K562 (cell line): Measurements from ENCODE around the gene GALNT15. TPM values are rescaled to one million over a fixed set of nuclear protein-coding genes. Genes with fewer than 3 reads are reported as not detected.

Source experiments
- ATAC-seq: fragments of 200-7000 bp; cut with Tn5 transposase; 3 replicates; pipeline ENCODE4 v1.9.1; 2020; ENCODE audit warnings: moderate library complexity
- BruUV-seq: library from RNA; stranded (reverse); fragments of 400-500 nt; replicated peaks from 2 replicates; lab custom pipeline; 2021; lab: Mats Ljungman, UMichigan
- CTCF ChIA-PET: fragments of 300-600 bp; formaldehyde crosslinking; extraction: SDS; loops from one replicate; lab custom pipeline; 2021; ENCODE audit warnings: low intra/inter-chr PET ratio; lab: Yijun Ruan, JAX
- POLR2A ChIA-PET: fragments of 300-600, 350-650 bp; sonication (Branson Sonifier 250); formaldehyde crosslinking; extraction: SDS; loops from one replicate; lab custom pipeline; 2021; ENCODE audit warnings: antibody characterized with exemption, inconsistent platforms; lab: Yijun Ruan, JAX
- DNase-seq, 4 experiments: peaks; one replicate each; pipeline versions ENCODE4 v3.0.0 to v3.0.0-alpha.2; 2011 to 2018; ENCODE audit warnings: low spot score in 3 of 4, mixed read lengths in 3 of 4; ENCODE audit errors: extremely low read depth in 1 of 4
- FAIRE-seq: peaks from 2 replicates; lab custom pipeline; 2011; peaks lifted over from hg19 to GRCh38; lab: Jason Lieb, UNC
- H2AFZ ChIP-seq: 2 replicates; pipeline ENCODE4 v1.6.0; 2011; ENCODE audit warnings: low read depth, low read length, control low read depth, inconsistent platforms
- H3K27ac ChIP-seq: fragments of 200-600 bp; 3 replicates; pipeline ENCODE4 v1.8.0; 2011; ENCODE audit warnings: low read depth, mild to moderate bottlenecking, control low read depth, inconsistent platforms, low read length, moderate library complexity, mixed read lengths; ENCODE audit errors: extremely low read depth
- H3K27me3 ChIP-seq, 2 experiments: fragments of 300-600 bp in 1 of 2; 2 replicates in 1 of 2; 3 replicates in 1 of 2; pipeline versions ENCODE4 v1.6.0 to v1.8.0; 2011; ENCODE audit warnings: inconsistent platforms in 2 of 2, low read length in 2 of 2, mild to moderate bottlenecking in 1 of 2, mixed read lengths in 1 of 2, moderate library complexity in 1 of 2; ENCODE audit not compliant: control insufficient read depth in 2 of 2, insufficient read depth in 2 of 2
- H3K36me3 ChIP-seq: fragments of 300-600 bp; 3 replicates; pipeline ENCODE4 v1.8.0; 2011; ENCODE audit warnings: mild to moderate bottlenecking, low read length, inconsistent platforms; ENCODE audit not compliant: control insufficient read depth, insufficient read depth
- H3K4me1 ChIP-seq, 2 experiments: fragments of 200-600 bp in 1 of 2; replicated peaks in 1 of 2; 2 replicates in 1 of 2; 3 replicates in 1 of 2; pipeline versions ENCODE4 v1.5.1 to v1.8.0; 2011; ENCODE audit warnings: inconsistent platforms in 2 of 2, low read length in 2 of 2, mild to moderate bottlenecking in 1 of 2, mixed read lengths in 1 of 2, moderate library complexity in 1 of 2; ENCODE audit not compliant: control insufficient read depth in 2 of 2, insufficient read depth in 2 of 2
- H3K4me2 ChIP-seq: 2 replicates; pipeline ENCODE4 v1.6.1; 2011; ENCODE audit warnings: low read length, control low read depth, inconsistent platforms, mixed read lengths; ENCODE audit not compliant: insufficient read depth
- H3K4me3 ChIP-seq: fragments of 200-600 bp; sonication (generic), shearing (Covaris generic); 2 replicates; pipeline ENCODE4 v1.5.1; 2016; ENCODE audit warnings: control low read depth, inconsistent platforms
- H3K79me2 ChIP-seq: fragments of 200-600 bp; 3 replicates; pipeline ENCODE4 v1.8.0; 2011; ENCODE audit warnings: low read length, inconsistent platforms; ENCODE audit not compliant: control insufficient read depth, insufficient read depth
- H3K9ac ChIP-seq, 2 experiments: 2 replicates each; pipeline versions ENCODE4 v1.6.0 to v1.6.1; 2011; ENCODE audit warnings: low read depth in 2 of 2, low read length in 2 of 2, control low read depth in 1 of 2, inconsistent platforms in 1 of 2, mild to moderate bottlenecking in 1 of 2, mixed read lengths in 1 of 2; ENCODE audit not compliant: insufficient read depth in 1 of 2
- H3K9me1 ChIP-seq: one replicate; pipeline ENCODE4 v1.6.0; 2011; ENCODE audit warnings: inconsistent platforms, mild to moderate bottlenecking, low read length, moderate library complexity; ENCODE audit not compliant: control insufficient read depth, insufficient read depth
- H3K9me3 ChIP-seq: replicated peaks from 2 replicates; pipeline ENCODE4 v1.5.1; 2011; ENCODE audit warnings: low read depth, low read length, inconsistent platforms; ENCODE audit not compliant: control insufficient read depth, insufficient read depth
- H4K20me1 ChIP-seq: replicated peaks from 2 replicates; pipeline ENCODE4 v1.6.1; 2011; ENCODE audit warnings: low read length, inconsistent platforms, mixed read lengths; ENCODE audit not compliant: control insufficient read depth, insufficient read depth
- COPS2 ChIP-seq: fragments of 450-650 bp; conservative IDR thresholded peaks from 2 replicates; pipeline ENCODE4 v1.6.1; 2016; ENCODE audit warnings: mild to moderate bottlenecking, moderate library complexity
- HMG20A ChIP-seq: fragments of 450-650 bp; formaldehyde crosslinking; conservative IDR thresholded peaks from 2 replicates; pipeline ENCODE4 v1.4.0; 2020; ENCODE audit warnings: mild to moderate bottlenecking, mixed read lengths
- MAFF ChIP-seq: IDR thresholded peaks from 2 replicates; pipeline ENCODE4 v1.6.1; 2012; ENCODE audit warnings: low read length, improper control_type of control experiment
- MXI1 ChIP-seq: IDR thresholded peaks from 2 replicates; pipeline ENCODE4 v1.6.1; 2011; ENCODE audit warnings: low read depth, mild to moderate bottlenecking, improper control_type of control experiment, low read length
- SAP30 ChIP-seq: fragments of 200-600 bp; sonication (generic); IDR thresholded peaks from 2 replicates; pipeline ENCODE4 v1.6.1; 2012; ENCODE audit warnings: borderline replicate concordance, low read depth, mild to moderate bottlenecking, moderate library complexity, low read length, control low read depth, inconsistent platforms; ENCODE audit not compliant: insufficient read depth, poor library complexity, severe bottlenecking
- TAL1 ChIP-seq: fragments of 450-650 bp; IDR thresholded peaks from 2 replicates; pipeline ENCODE4 v1.6.1; 2016; ENCODE audit warnings: mild to moderate bottlenecking
- WGBS: fragments of 100-300 bp; shearing (Covaris generic); methylation state at CpG from one replicate; pipeline ENCODE4 v1.1.6; 2016; ENCODE audit warnings: low coverage, mixed read lengths; ENCODE audit not compliant: insufficient coverage; ENCODE audit errors: missing lambda C conversion rate; 5-methylcytosine and 5-hydroxymethylcytosine counted together
- in situ Hi-C: fragments of 300-500 bp; cut with MboI; formaldehyde crosslinking; loops from 4 replicates; pipeline ENCODE4 v1.15.0; 2018; ENCODE audit warnings: inconsistent platforms, mixed read lengths
- intact Hi-C: fragments of 100-400 bp; cut with micrococcal nuclease; formaldehyde crosslinking; loops from 2 replicates; pipeline ENCODE4 v1.14.2; 2022
- polyA plus RNA-seq, 8 experiments: library from polyadenylated mRNA; depleted of rRNA in 4 of 8; stranded (reverse) in 5 of 8; unstranded in 3 of 8; fragments of >200 nt; fragmentation: Nextera tagmentation in 2 of 8; fragmentation: Illumina TruSeq in 1 of 8; extraction: Ambion mirVana in 2 of 8; extraction: Trizol in 1 of 8; gene quantifications; 2 replicates each; pipeline versions ENCODE4 v1.2.1 to v1.2.3, GENCODE V29; 2011 to 2014; ENCODE audit warnings: inconsistent platforms in 1 of 8, missing spikeins in 1 of 8
- total RNA-seq, 7 experiments: library from RNA; depleted of rRNA in 6 of 7; stranded (reverse); fragments of >200 nt in 6 of 7; fragmentation: Illumina TruSeq in 2 of 7; extraction: Trizol in 2 of 7; gene quantifications; 2 replicates each; pipeline versions ENCODE4 v1.2.1 to v1.2.3, GENCODE V29; 2011 to 2021; ENCODE audit warnings: low replicate concordance in 1 of 7
- TF ChIP-seq, protein P1 (sequence below): sonication (generic); formaldehyde crosslinking; IDR thresholded peaks from 2 replicates; pipeline ENCODE4 v1.8.1; 2023; ENCODE audit warnings: mild to moderate bottlenecking, missing genetic modification reagents
- TF ChIP-seq, protein P2 (sequence below), 2 experiments: fragments of 450-650 bp; formaldehyde crosslinking in 1 of 2; IDR thresholded peaks; 2 replicates each; pipeline versions ENCODE4 v1.4.0 to v1.6.1; 2014 to 2020; ENCODE audit warnings: mild to moderate bottlenecking in 2 of 2, borderline replicate concordance in 1 of 2, low read depth in 1 of 2
- TF ChIP-seq, protein P3 (sequence below): fragments of 250-450 bp; sonication (Bioruptor Pico); IDR thresholded peaks from 2 replicates; pipeline ENCODE4 v1.8.0; 2022; ENCODE audit warnings: moderate library complexity, mild to moderate bottlenecking, inconsistent platforms

The GALNT15 gene
- total and polyA plus RNA-seq, 9 of the 15 experiments (the other 6 are each of a cell fraction or from before 2014, with no cell fraction given) = not detected

DNA sequence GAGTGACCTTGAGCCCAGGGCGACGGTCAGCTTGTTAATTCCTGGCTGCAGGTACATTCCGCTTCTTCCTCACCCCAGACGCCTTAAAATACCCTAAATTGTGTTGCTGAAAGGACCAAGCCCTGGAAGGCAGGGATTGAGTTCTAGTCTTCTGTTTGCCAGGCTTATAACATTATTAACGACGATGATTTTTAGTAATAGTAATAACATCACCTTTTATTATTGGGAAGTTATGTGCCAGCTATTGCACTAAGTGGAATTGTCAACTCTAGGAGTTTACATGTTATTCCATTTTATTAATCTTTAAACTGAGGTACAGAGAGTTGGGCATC is 90.9 kb downstream of the GALNT15 start:
- no peak for FAIRE-seq
- CTCF ChIA-PET = interaction anchor here (4.5 kb wide), 1 partner anchor 285 kb away, joined by 20 read pairs; no protein-coding TSS in a partner anchor
- Histone ChIP-seq H3K79me2 (peaks cover 71% of the 10 kb centered on the region), H3K4me1 (peaks cover 7 to 10% of the 10 kb centered on the region in 2 experiments; a peak in 4 of 5 replicates), H3K9me1 (no peaks in the 10 kb centered on the region), H3K4me2 (peak overlapping the region; percentile 97), H3K36me3 (peaks cover 50% of the 10 kb centered on the region), H3K4me3 (peak overlapping the region; percentile 79), H3K9ac (peak overlapping the region; percentile 95 to 99), H2AFZ (peak overlapping the region; percentile 94), H3K9me3 (no peaks in the 10 kb centered on the region), H3K27ac (peak overlapping the region; percentile 87), H3K27me3 (no peaks in the 10 kb centered on the region), H4K20me1 (0 out of 2 replicates have a peak, but pooled peaks cover 10% of the 10 kb centered on the region)
- ATAC-seq = no peak
- intact Hi-C loops (loop anchor here (1.0 kb wide), 1 partner anchor 285 kb away; no protein-coding TSS in a partner anchor), in situ Hi-C loops (no loop called here)
- TSS peak; percentile 76 for BruUV-seq
- DNase-seq = no peak
- POLR2A ChIA-PET = interaction anchor here (0.5 to 2.5 kb wide), 10 partner anchors 8 to 190 kb away, joined by 3 to 11 read pairs (median 4); no protein-coding TSS in a partner anchor
- WGBS = 0% methylated on average over 6 of the region's 6 CpGs
- TF ChIP-seq SAP30 (peak; percentile 27), HMG20A (CRISPR knock-in tag) (no peak), MAFF (no peak), COPS2 (no peak), MXI1 (no peak), TAL1 (0 out of 2 replicates have a peak, but pooled peaks have one; percentile 3)
- TF ChIP-seq, protein P1, sequence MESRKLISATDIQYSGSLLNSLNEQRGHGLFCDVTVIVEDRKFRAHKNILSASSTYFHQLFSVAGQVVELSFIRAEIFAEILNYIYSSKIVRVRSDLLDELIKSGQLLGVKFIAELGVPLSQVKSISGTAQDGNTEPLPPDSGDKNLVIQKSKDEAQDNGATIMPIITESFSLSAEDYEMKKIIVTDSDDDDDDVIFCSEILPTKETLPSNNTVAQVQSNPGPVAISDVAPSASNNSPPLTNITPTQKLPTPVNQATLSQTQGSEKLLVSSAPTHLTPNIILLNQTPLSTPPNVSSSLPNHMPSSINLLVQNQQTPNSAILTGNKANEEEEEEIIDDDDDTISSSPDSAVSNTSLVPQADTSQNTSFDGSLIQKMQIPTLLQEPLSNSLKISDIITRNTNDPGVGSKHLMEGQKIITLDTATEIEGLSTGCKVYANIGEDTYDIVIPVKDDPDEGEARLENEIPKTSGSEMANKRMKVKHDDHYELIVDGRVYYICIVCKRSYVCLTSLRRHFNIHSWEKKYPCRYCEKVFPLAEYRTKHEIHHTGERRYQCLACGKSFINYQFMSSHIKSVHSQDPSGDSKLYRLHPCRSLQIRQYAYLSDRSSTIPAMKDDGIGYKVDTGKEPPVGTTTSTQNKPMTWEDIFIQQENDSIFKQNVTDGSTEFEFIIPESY = no peak
- TF ChIP-seq, protein P2, sequence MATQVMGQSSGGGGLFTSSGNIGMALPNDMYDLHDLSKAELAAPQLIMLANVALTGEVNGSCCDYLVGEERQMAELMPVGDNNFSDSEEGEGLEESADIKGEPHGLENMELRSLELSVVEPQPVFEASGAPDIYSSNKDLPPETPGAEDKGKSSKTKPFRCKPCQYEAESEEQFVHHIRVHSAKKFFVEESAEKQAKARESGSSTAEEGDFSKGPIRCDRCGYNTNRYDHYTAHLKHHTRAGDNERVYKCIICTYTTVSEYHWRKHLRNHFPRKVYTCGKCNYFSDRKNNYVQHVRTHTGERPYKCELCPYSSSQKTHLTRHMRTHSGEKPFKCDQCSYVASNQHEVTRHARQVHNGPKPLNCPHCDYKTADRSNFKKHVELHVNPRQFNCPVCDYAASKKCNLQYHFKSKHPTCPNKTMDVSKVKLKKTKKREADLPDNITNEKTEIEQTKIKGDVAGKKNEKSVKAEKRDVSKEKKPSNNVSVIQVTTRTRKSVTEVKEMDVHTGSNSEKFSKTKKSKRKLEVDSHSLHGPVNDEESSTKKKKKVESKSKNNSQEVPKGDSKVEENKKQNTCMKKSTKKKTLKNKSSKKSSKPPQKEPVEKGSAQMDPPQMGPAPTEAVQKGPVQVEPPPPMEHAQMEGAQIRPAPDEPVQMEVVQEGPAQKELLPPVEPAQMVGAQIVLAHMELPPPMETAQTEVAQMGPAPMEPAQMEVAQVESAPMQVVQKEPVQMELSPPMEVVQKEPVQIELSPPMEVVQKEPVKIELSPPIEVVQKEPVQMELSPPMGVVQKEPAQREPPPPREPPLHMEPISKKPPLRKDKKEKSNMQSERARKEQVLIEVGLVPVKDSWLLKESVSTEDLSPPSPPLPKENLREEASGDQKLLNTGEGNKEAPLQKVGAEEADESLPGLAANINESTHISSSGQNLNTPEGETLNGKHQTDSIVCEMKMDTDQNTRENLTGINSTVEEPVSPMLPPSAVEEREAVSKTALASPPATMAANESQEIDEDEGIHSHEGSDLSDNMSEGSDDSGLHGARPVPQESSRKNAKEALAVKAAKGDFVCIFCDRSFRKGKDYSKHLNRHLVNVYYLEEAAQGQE (IDR thresholded peaks at IDR 0.05; ENCODE audit: borderline replicate concordance) = no peak
- TF ChIP-seq, protein P2 (CRISPR knock-in tag; IDR thresholded peaks at IDR 0.05; ENCODE audit: low read depth) = 0 out of 2 replicates have a peak, but pooled peaks have one; percentile 64
- TF ChIP-seq, protein P3, sequence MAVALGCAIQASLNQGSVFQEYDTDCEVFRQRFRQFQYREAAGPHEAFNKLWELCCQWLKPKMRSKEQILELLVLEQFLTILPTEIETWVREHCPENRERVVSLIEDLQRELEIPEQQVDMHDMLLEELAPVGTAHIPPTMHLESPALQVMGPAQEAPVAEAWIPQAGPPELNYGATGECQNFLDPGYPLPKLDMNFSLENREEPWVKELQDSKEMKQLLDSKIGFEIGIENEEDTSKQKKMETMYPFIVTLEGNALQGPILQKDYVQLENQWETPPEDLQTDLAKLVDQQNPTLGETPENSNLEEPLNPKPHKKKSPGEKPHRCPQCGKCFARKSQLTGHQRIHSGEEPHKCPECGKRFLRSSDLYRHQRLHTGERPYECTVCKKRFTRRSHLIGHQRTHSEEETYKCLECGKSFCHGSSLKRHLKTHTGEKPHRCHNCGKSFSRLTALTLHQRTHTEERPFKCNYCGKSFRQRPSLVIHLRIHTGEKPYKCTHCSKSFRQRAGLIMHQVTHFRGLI = no peak
